Stomach (tissue), 9 donors: ENCODE results near the gene RING1. TPM values are rescaled to one million over a fixed set of nuclear protein-coding genes. Genes with fewer than 3 reads are reported as not detected.

Source experiments
- DNase-seq, 2 donors: peaks; one replicate each; pipeline versions ENCODE4 v3.0.0 to v3.0.0-alpha.2; 2013 to 2019
- H3K27ac ChIP-seq, 5 donors: fragments of 200-600 bp in 4 of 5; sonication (generic) in 4 of 5; one replicate each; pipeline ENCODE4 v1.5.1; 2013 to 2019; ENCODE audit warnings: mild to moderate bottlenecking in 1 of 5, moderate library complexity in 1 of 5
- H3K27me3 ChIP-seq, 3 donors: fragments of 200-600 bp; sonication (generic); one replicate each; pipeline ENCODE4 v1.5.1; 2017 to 2019; ENCODE audit warnings: mixed run types in 1 of 3
- H3K36me3 ChIP-seq, 4 donors: fragments of 200-600 bp; sonication (generic); 1 replicate in 3 of 4; 2 replicates in 1 of 4; pipeline ENCODE4 v1.5.1; 2016 to 2019
- H3K4me1 ChIP-seq, 4 donors: fragments of 200-600 bp; sonication (generic); one replicate each; pipeline ENCODE4 v1.5.1; 2016 to 2019
- H3K4me3 ChIP-seq, 4 donors: fragments of 200-600 bp; sonication (generic) in 3 of 4; one replicate each; pipeline ENCODE4 v1.5.1; 2016 to 2019; ENCODE audit warnings: mild to moderate bottlenecking in 1 of 4
- H3K9me3 ChIP-seq, 4 donors: fragments of 200-600 bp; sonication (generic); one replicate each; pipeline ENCODE4 v1.5.1; 2016 to 2019
- CTCF ChIP-seq, 7 experiments: fragments of 450-650 bp in 4 of 7; fragments of 200-600 bp in 3 of 7; sonication (generic) in 3 of 7; IDR thresholded peaks; one replicate each; pipeline ENCODE4 v1.5.1; 2016 to 2019; ENCODE audit warnings: antibody characterized with exemption in 7 of 7, control low read depth in 2 of 7, mild to moderate bottlenecking in 1 of 7
- EP300 ChIP-seq: sonication (generic); formaldehyde crosslinking; IDR thresholded peaks from one replicate; pipeline ENCODE4 v1.6.1; 2017; ENCODE audit warnings: antibody characterized with exemption
- POLR2A ChIP-seq, 4 donors: fragments of 450-650 bp; IDR thresholded peaks; one replicate each; pipeline ENCODE4 v1.6.1; 2016; ENCODE audit warnings: antibody characterized with exemption in 4 of 4, control low read depth in 2 of 4, mild to moderate bottlenecking in 1 of 4, moderate library complexity in 1 of 4
- POLR2AphosphoS5 ChIP-seq, 3 donors: sonication (generic); formaldehyde crosslinking; IDR thresholded peaks; one replicate each; pipeline ENCODE4 v1.6.1; 2016; ENCODE audit warnings: antibody characterized with exemption in 3 of 3
- WGBS, 5 donors: extraction: QIAGEN DNeasy Blood & Tissue Kit in 3 of 5; methylation state at CpG; one replicate each; pipeline versions ENCODE4 v1.1.5 to v1.1.7; 2013 to 2018; 5-methylcytosine and 5-hydroxymethylcytosine counted together
- intact Hi-C: fragments of 100-400 bp; cut with DNase I; formaldehyde crosslinking; loops from one replicate; pipeline ENCODE4 v1.15.1; 2023; ENCODE audit warnings: low total_unique reads
- polyA plus RNA-seq, 3 donors: library from polyadenylated mRNA; stranded (reverse); fragments of 200-250 nt; gene quantifications; one replicate each; pipeline ENCODE4 v1.2.3, GENCODE V29; 2013
- total RNA-seq, 5 donors: library from RNA; depleted of rRNA; stranded (reverse); fragments of >200 nt; gene quantifications; one replicate each; pipeline versions ENCODE4 v1.1.0 to v1.2.3, GENCODE V29; 2014 to 2016
- donor health status: healthy with polysubstance abuse.
- donor health status: Bipolar disorder and iron deficiency.
- donor health status: healthy.

RING1 gene
- total and polyA plus RNA-seq, 8 donors: 14.3 to 140 (median 28.9) TPM

GRCh38 chr6:33194431-33194979, 13.8 kb upstream of the RING1 start:
- no peak overlapping the region for H3K27ac ChIP-seq
- peaks cover 35 to 49% (median 42%) of the 10 kb centered on the region in 4 donors for H3K4me1 ChIP-seq
- peaks cover 34 to 46% (median 38%) of the 10 kb centered on the region in 4 donors for H3K36me3 ChIP-seq
- intact Hi-C loops: no loop called here
- 72 to 83% (median 77%) methylated on average over 8 of the region's 8 CpGs for WGBS, 5 donors
- no peak overlapping the region for H3K4me3 ChIP-seq
- no peak for DNase-seq
- no peaks in the 10 kb centered on the region for H3K9me3 ChIP-seq
- peaks cover 0 to 41% (median 18%) of the 10 kb centered on the region in 3 donors for H3K27me3 ChIP-seq
- TF ChIP-seq POLR2A (IDR thresholded peaks at IDR 0.05) (no peak), CTCF (IDR thresholded peaks at IDR 0.05) (no peak), EP300 (no peak), POLR2AphosphoS5 (IDR thresholded peaks at IDR 0.05) (no peak)

GRCh38 chr6:33195304-33196165, 12.8 kb upstream of the RING1 start:
- no peaks in the 10 kb centered on the region for H3K9me3 ChIP-seq
- H3K36me3 ChIP-seq: peaks cover 34 to 46% (median 38%) of the 10 kb centered on the region in 4 donors
- intact Hi-C loops: no loop called here
- TF ChIP-seq EP300: no peak
- no peak for DNase-seq
- H3K4me1 ChIP-seq: peaks cover 39 to 52% (median 47%) of the 10 kb centered on the region in 4 donors
- WGBS, 5 donors: 76 to 82% (median 80%) methylated on average over 15 of the region's 15 CpGs
- H3K27ac ChIP-seq: no peak overlapping the region
- no peak overlapping the region for H3K4me3 ChIP-seq
- peaks cover 0 to 30% (median 18%) of the 10 kb centered on the region in 3 donors for H3K27me3 ChIP-seq

GRCh38 chr6:33197431-33198048, 10.8 kb upstream of the RING1 start:
- peak; percentile 76 to 85 for DNase-seq
- Histone ChIP-seq H3K4me3 (peak overlapping the region in 1 of 4 donors; percentile 1), H3K36me3 (peaks cover 38 to 54% (median 47%) of the 10 kb centered on the region in 4 donors), H3K4me1 (peaks cover 46 to 57% (median 51%) of the 10 kb centered on the region in 4 donors), H3K9me3 (no peaks in the 10 kb centered on the region), H3K27ac (peak overlapping the region; percentile 25 to 45 (median 39)), H3K27me3 (peaks cover 0 to 10% (median 4%) of the 10 kb centered on the region in 3 donors)
- peak in 1 of 3 donors; percentile 74 for TF ChIP-seq POLR2AphosphoS5 (IDR thresholded peaks at IDR 0.05)
- peak in 5 of 7 experiments; percentile 31 to 67 (median 59) for TF ChIP-seq CTCF (IDR thresholded peaks at IDR 0.05)
- no peak for TF ChIP-seq POLR2A (IDR thresholded peaks at IDR 0.05)
- no peak for TF ChIP-seq EP300
- WGBS, 5 donors: 20 to 28% (median 23%) methylated on average over 12 of the region's 12 CpGs
- intact Hi-C loops: no loop called here

GRCh38 chr6:33198159-33198852, 10.0 kb upstream of the RING1 start:
- peak overlapping the region; percentile 25 to 45 (median 39) for H3K27ac ChIP-seq
- peaks cover 45 to 62% (median 54%) of the 10 kb centered on the region in 4 donors for H3K36me3 ChIP-seq
- intact Hi-C loops: no loop called here
- WGBS, 5 donors: 60 to 81% (median 70%) methylated on average over 6 of the region's 6 CpGs
- H3K4me3 ChIP-seq: peak overlapping the region in 1 of 4 donors; percentile 91
- no peak for DNase-seq
- no peak for TF ChIP-seq POLR2AphosphoS5 (IDR thresholded peaks at IDR 0.05)
- TF ChIP-seq CTCF (IDR thresholded peaks at IDR 0.05): no peak
- no peak for TF ChIP-seq POLR2A (IDR thresholded peaks at IDR 0.05)
- TF ChIP-seq EP300: no peak
- peaks cover 0 to 3% (median 0%) of the 10 kb centered on the region in 3 donors for H3K27me3 ChIP-seq
- no peaks in the 10 kb centered on the region for H3K9me3 ChIP-seq
- peaks cover 42 to 57% (median 54%) of the 10 kb centered on the region in 4 donors for H3K4me1 ChIP-seq
